Adrenal gland (tissue), 12 donors: Measurements from ENCODE around the gene IPCEF1. TPM values are rescaled to one million over a fixed set of nuclear protein-coding genes. Genes with fewer than 3 reads are reported as not detected.
A peak's percentile ranks its signal among the peaks of the same experiment; 100 is the strongest.

Experiments
- DNase-seq, 7 donors: peaks; one replicate each; pipeline ENCODE4 v3.0.0-alpha.2; 2019 to 2020
- H3K27ac ChIP-seq, 5 donors: fragments of 200-600 bp; sonication (generic) in 4 of 5; 1 replicate in 3 of 5; 2 replicates in 2 of 5; pipeline versions ENCODE4 v1.5.1 to v1.8.0; 2016 to 2020; ENCODE audit warnings: mild to moderate bottlenecking in 1 of 5
- H3K27me3 ChIP-seq: fragments of 200-600 bp; 2 replicates; pipeline ENCODE4 v1.8.0; 2021
- H3K36me3 ChIP-seq, 2 donors: fragments of 200-600 bp; replicated peaks in 1 of 2; 1 replicate in 1 of 2; 2 replicates in 1 of 2; pipeline versions ENCODE4 v1.5.1 to v1.8.0; 2018 to 2022
- H3K4me1 ChIP-seq, 2 donors: fragments of 200-600 bp; replicated peaks in 1 of 2; 1 replicate in 1 of 2; 2 replicates in 1 of 2; pipeline versions ENCODE4 v1.5.1 to v1.8.0; 2018 to 2021
- H3K4me3 ChIP-seq, 4 donors: fragments of 200-600 bp; sonication (generic) in 3 of 4; one replicate each; pipeline ENCODE4 v1.5.1; 2016 to 2018
- H3K9me3 ChIP-seq, 3 donors: fragments of 200-600 bp; sonication (generic) in 1 of 3; replicated peaks in 1 of 3; 1 replicate in 2 of 3; 2 replicates in 1 of 3; pipeline versions ENCODE4 v1.5.1 to v1.8.0; 2016 to 2021
- POLR2A ChIP-seq, 2 donors: fragments of 450-650 bp; IDR thresholded peaks; one replicate each; pipeline ENCODE4 v1.6.1; 2017; ENCODE audit warnings: antibody characterized with exemption in 2 of 2, mild to moderate bottlenecking in 2 of 2, moderate library complexity in 1 of 2
- WGBS, 4 donors: extraction: QIAGEN DNeasy Blood & Tissue Kit in 2 of 4; methylation state at CpG; one replicate each; pipeline versions ENCODE4 v1.1.5 to v1.1.7; 2013 to 2017; 5-methylcytosine and 5-hydroxymethylcytosine counted together
- intact Hi-C, 2 donors: fragments of 100-400 bp; cut with DNase I; formaldehyde crosslinking; loops; one replicate each; pipeline versions ENCODE4 v1.14.1 to v1.15.0; 2022 to 2023
- polyA plus RNA-seq, 3 donors: library from polyadenylated mRNA; stranded (reverse); fragments of 200-250 nt in 2 of 3; fragments of 350-450 nt in 1 of 3; fragmentation: Illumina TruSeq in 1 of 3; extraction: RNeasy Lipid Tissue Mini Kit (QIAGEN cat#74804) in 1 of 3; gene quantifications; one replicate each; pipeline ENCODE4 v1.2.3, GENCODE V29; 2013 to 2014
- total RNA-seq, 9 donors: library from RNA; depleted of rRNA in 4 of 9; stranded (reverse); fragments of >200 nt in 4 of 9; fragments of 120-200 nt in 1 of 9; fragmentation: NEBNext Ultra II Directional in 1 of 9; extraction: Animal tissue kit (Norgen Biotek cat#: 25700) in 1 of 9; gene quantifications; one replicate each; pipeline versions ENCODE4 v1.1.0 to v1.2.4, GENCODE V29; 2013 to 2023
- TF ChIP-seq, protein P1 (sequence below), 6 experiments: fragments of 450-650 bp in 4 of 6; fragments of 200-600 bp in 2 of 6; sonication (generic) in 1 of 6; IDR thresholded peaks; 1 replicate in 5 of 6; 2 replicates in 1 of 6; pipeline versions ENCODE4 v1.5.1 to v1.8.0; 2016 to 2021; ENCODE audit warnings: antibody characterized with exemption in 6 of 6, mild to moderate bottlenecking in 2 of 6, moderate library complexity in 1 of 6
- donor health status: healthy with polysubstance abuse.
- donor health status: Bipolar disorder and iron deficiency.
- donor health status: DM: yes; HTN: yes; CAD: no.
- donor health status: DM: no; HTN: no; CAD: no.
- donor health status: DM: no; HTN: no; CAD: no.
- donor health status: DM: yes; HTN: yes; CAD: no.

The IPCEF1 gene
- total and polyA plus RNA-seq, 12 donors, result 0.07 to 1.2 (median 0.72) TPM; not detected in 1

DNA sequence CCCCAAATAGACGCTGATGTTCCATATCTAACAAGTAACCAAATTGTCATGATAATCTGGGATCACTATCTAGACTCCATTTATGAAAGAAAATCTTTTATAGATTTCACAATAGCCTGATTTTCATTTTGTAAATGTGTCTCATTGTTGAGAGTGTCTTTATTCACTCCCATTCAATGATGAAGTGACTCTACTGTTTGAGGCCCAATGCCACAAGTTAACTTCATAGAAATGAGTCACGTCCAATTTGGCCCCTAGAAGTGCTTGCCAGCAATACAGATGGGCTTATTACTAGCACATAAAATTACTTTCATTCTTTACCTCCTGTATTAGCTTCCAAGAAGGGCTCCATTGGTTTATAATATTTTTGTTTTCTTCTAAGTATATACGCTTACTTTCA lies 6.3 kb downstream of the IPCEF1 start:
- H3K4me1 ChIP-seq, result no peaks in the 10 kb centered on the region
- H3K4me3 ChIP-seq, result no peak overlapping the region
- H3K27ac ChIP-seq, result no peak overlapping the region
- H3K9me3 ChIP-seq, result no peaks in the 10 kb centered on the region
- H3K36me3 ChIP-seq, result no peaks in the 10 kb centered on the region
- WGBS, 4 donors, result 89 to 93% (median 90%) methylated on average over 3 of the region's 3 CpGs
- intact Hi-C loops, result no loop called here
- DNase-seq, result no peak
- TF ChIP-seq, protein P1, sequence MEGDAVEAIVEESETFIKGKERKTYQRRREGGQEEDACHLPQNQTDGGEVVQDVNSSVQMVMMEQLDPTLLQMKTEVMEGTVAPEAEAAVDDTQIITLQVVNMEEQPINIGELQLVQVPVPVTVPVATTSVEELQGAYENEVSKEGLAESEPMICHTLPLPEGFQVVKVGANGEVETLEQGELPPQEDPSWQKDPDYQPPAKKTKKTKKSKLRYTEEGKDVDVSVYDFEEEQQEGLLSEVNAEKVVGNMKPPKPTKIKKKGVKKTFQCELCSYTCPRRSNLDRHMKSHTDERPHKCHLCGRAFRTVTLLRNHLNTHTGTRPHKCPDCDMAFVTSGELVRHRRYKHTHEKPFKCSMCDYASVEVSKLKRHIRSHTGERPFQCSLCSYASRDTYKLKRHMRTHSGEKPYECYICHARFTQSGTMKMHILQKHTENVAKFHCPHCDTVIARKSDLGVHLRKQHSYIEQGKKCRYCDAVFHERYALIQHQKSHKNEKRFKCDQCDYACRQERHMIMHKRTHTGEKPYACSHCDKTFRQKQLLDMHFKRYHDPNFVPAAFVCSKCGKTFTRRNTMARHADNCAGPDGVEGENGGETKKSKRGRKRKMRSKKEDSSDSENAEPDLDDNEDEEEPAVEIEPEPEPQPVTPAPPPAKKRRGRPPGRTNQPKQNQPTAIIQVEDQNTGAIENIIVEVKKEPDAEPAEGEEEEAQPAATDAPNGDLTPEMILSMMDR (IDR thresholded peaks at IDR 0.05), result no peak
- no peak for TF ChIP-seq POLR2A (IDR thresholded peaks at IDR 0.05)
- H3K27me3 ChIP-seq, result no peaks in the 10 kb centered on the region

DNA sequence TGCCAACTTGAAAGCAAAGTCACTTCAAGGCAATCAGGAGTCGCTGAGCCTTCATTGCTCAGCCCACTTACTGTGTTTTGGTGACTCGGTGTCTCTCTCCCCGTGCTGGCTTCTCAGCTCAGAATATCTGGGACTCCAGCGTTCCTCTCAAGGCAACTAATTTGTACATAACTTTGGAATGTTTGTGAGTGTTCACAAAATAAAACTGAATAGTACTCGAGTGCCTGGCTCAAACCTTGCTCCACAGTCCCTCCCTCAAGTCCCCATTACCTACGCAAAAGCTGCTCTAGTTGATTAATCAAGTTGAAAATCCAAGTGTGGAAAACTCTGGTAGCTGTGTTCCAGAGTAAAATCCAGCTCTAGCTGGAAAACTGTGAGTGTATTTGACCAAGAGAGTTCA lies 8.6 kb downstream of the IPCEF1 start:
- TF ChIP-seq, protein P1 (IDR thresholded peaks at IDR 0.05), result no peak
- no peak for TF ChIP-seq POLR2A (IDR thresholded peaks at IDR 0.05)
- no peak overlapping the region for H3K27ac ChIP-seq
- 82 to 93% (median 91%) methylated on average over 6 of the region's 6 CpGs for WGBS, 4 donors

DNA sequence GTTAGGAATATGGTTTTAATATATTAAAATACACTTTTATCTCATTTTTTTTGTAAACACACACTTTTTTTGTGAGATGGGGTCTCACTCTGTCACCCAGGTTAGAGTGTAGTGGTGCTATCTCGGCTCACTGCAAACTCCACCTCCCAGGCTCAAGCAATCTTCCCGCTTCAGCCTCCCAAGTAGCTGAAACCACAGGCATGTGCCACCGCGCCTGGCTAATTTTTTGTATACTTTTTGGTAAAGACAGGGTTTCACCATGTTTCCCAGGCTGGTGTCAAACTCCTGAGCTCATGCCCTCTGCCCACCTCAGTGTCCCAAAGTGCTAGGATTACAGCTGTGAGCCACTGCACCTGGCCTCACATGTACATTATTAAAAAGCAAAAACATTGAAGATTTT lies 10.8 kb downstream of the IPCEF1 start:
- intact Hi-C loops, result no loop called here
- TF ChIP-seq, protein P1 (IDR thresholded peaks at IDR 0.05), result no peak
- TF ChIP-seq POLR2A (IDR thresholded peaks at IDR 0.05), result no peak
- WGBS, 4 donors, result 90 to 92% (median 92%) methylated on average over 4 of the region's 4 CpGs
- Histone ChIP-seq H3K36me3 (no peaks in the 10 kb centered on the region), H3K4me1 (no peaks in the 10 kb centered on the region), H3K9me3 (no peaks in the 10 kb centered on the region), H3K4me3 (no peak overlapping the region), H3K27me3 (no peaks in the 10 kb centered on the region), H3K27ac (no peak overlapping the region)
- no peak for DNase-seq

More for the DNA sequence above, 8.6 kb downstream of the IPCEF1 start:
- Histone ChIP-seq H3K9me3 (no peaks in the 10 kb centered on the region), H3K27me3 (no peaks in the 10 kb centered on the region), H3K4me3 (no peak overlapping the region), H3K36me3 (no peaks in the 10 kb centered on the region), H3K4me1 (no peaks in the 10 kb centered on the region)
- no peak for DNase-seq
- intact Hi-C loops, result no loop called here

DNA sequence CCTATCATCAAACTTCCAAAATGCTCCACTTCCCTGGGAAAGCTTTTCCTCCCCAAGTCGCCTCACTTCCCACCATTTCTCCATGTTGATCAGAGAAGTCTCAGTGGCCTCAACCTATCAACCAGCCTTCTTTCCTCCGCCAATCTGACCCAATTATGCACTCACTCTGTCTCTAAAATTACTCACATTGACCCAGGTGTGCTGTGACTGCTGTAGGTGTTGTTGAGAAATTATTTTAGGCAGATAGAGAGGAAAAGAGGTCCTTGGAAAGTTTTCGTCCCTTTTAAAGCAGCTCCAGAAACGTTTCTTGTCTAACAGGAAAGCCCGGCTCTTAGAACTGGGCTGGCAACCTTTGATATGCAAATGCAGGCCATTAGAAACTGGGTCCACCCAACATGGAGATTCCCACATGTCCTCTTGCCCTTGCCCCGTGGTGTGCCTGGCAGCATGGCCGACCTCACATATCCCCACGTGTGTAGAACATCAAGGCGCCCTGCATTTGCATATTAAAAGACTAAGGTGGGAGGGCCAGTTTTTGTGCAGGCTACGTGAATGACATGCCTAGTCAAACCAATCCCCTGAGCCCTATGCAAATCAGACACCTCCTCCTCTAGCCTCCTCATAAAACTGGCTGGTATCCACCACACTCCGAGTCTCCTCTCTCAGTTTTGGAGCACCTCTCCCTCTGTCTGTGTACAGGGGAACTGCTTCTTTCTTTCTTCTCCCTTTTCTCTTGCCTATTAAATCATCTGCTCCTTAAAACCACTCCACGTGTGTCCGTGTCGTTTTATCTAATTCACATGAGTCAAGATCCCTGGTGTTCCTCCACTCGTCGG lies 12.9 kb downstream of the IPCEF1 start:
- Histone ChIP-seq H3K27me3 (no peaks in the 10 kb centered on the region), H3K4me3 (no peak overlapping the region), H3K36me3 (no peaks in the 10 kb centered on the region), H3K27ac (no peak overlapping the region), H3K4me1 (no peaks in the 10 kb centered on the region), H3K9me3 (no peaks in the 10 kb centered on the region)
- intact Hi-C loops, result no loop called here
- 52 to 57% (median 57%) methylated on average over 16 of the region's 16 CpGs for WGBS, 4 donors
- TF ChIP-seq, protein P1 (IDR thresholded peaks at IDR 0.05), result peak in 5 of 6 experiments; percentile 28 to 55 (median 44)
- TF ChIP-seq POLR2A (IDR thresholded peaks at IDR 0.05), result no peak
- DNase-seq, result peak in 5 of 7 donors; percentile 20 to 59 (median 34)
